HG03571 (cell line): ENCODE data around the gene MBOAT1.

Experiments
- ATAC-seq: cut with Tn5 transposase; IDR thresholded peaks from one replicate; pipeline ENCODE4 v1.9.1; 2021; ENCODE audit not compliant: unreplicated experiment

MBOAT1 gene

DNA sequence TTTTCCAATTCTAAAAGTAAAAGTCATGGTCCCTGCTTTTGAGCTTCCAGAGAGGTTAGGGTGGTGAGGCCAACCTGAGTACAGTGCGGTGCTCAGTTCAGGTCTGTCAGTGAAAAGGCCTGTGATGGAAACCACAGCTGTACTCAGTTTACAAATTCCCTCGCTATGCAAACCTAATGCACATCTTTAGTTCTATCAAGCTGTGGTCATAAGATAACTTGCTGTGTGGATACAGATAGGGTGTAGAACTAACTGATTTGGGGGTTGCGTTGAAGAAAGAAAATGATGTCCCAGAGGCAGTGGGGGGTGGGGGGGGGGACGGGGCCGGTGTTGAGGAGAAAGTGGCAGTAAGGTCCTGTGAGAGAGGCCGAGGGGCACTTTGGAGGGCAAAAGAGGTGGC, 22.8 kb upstream of the MBOAT1 start:
- no peak for ATAC-seq

- no peak for ATAC-seq
Measured at GRCh38 chr6:20234136-20234535, 21.9 kb upstream of the MBOAT1 start.

- no peak for ATAC-seq
Measured at GRCh38 chr6:20233007-20233730, 20.9 kb upstream of the MBOAT1 start.

- no peak for ATAC-seq
Measured at GRCh38 chr6:20232188-20232587, 19.9 kb upstream of the MBOAT1 start.

DNA sequence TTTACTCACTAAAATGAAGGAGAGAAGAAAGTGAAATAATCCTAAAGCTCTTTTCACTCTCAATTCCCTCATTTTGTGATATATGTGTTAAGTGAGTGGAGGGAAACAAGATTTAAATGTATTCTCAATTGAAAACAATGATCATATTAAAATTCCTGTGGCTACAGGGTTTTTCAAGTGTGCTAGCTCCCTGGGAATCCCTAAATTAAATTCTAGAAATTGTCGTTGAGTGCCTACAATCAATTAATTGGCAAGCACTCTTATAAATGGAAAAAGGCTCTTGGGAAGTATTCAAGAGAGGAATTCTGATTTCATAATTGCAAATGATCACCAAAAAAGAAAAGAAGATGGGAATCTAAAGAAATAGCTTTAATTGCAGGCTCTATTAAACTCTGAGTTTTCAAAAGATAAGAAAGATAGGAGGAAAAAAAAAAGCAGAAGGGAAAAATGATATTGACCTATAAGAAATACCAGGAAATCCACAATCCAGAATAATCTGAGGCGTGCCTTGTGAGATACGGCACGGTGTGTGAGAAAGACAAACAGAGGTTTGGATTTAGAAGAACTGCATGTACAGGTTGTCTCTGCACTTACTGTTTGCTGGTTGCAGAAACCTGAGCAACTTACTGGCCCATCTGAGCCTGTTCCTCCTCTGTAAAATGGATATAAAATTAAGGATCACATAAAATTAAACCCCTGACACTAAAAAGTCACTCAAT, 18.3 kb upstream of the MBOAT1 start:
- ATAC-seq: no peak

DNA sequence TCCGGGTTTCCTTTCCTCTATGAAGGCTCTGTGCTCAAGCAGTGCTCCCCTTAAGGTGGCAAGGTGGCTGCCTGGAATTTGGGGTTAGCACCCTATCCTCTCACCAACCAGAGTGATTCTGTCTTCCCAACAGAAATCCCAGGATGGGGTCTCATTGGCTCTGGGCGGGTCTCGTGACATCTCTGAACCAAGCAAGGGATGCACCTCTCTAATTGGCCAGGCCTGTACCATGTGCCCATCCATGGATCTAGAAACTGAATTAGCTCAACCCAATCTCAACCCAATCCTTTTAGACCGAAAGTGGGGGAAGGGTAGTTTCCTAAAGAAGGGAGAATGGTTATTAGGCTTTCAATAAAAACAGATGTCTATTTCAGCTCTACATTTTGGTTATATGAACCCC, 17.6 kb upstream of the MBOAT1 start:
- ATAC-seq: no peak

GRCh38 chr6:20227350-20227749, 15.1 kb upstream of the MBOAT1 start:
- ATAC-seq: no peak

GRCh38 chr6:20223141-20223540, 10.9 kb upstream of the MBOAT1 start:
- no peak for ATAC-seq

GRCh38 chr6:20221421-20221820, 9.2 kb upstream of the MBOAT1 start:
- ATAC-seq: no peak

DNA sequence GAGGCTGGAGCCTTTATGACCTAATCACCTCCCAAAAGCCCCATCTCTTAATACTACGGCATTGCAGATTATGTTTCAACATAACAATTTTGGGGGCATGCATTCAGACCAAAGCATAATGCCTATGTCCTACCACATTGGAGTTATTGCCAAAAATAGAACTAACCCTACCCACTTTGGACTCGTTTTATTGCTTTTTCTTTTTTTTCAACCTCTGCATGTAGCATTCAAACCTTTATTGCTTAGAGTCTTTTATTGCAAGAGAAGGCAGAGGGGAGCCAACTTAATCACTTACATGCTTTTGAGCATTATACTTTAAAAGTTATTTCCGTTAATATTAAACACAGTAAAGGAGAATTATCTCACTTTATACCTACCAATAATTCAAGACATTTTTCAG, 8.1 kb upstream of the MBOAT1 start:
- no peak for ATAC-seq

DNA sequence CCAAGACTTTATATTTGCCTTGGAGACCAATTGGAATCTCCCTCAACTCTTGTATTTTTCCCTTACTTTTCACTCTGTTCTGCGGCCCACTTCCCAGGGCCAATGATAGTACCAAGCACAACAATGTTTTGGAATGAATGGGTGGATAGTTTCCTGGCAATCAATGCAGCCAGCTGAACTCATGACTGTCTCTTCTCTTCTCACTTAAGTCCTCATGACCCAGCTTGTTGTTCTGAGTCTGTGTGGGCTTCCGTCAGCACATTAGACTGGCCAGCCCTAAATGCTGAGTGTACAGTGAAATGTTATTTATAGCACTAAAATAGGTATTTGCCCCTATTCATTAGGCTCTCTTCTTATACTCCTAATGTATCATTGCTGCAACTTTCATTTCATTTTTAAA, 5.6 kb upstream of the MBOAT1 start:
- no peak for ATAC-seq

- no peak for ATAC-seq
Measured at GRCh38 chr6:20217324-20217855, 5.1 kb upstream of the MBOAT1 start.

DNA sequence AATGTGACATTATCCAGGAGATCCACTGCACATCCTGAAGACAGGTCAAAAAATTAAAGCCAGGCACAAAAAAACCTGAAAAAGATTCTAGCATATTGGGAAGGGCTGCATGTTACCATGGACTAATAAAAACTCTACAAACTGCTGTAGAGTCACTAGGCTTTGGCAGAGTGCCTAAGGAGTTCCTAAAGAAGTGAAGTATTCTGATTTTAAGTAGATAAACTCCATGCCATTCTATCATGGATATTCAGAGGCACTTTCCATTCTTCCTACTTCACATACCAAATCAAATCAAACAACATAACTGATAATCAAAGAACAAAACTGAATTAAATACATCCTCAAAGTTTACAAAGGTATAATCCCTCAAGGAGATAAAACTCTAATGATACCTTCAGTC, 3.0 kb upstream of the MBOAT1 start:
- no peak for ATAC-seq

- no peak for ATAC-seq
Measured at GRCh38 chr6:20213271-20213798, 1.1 kb upstream of the MBOAT1 start.

DNA sequence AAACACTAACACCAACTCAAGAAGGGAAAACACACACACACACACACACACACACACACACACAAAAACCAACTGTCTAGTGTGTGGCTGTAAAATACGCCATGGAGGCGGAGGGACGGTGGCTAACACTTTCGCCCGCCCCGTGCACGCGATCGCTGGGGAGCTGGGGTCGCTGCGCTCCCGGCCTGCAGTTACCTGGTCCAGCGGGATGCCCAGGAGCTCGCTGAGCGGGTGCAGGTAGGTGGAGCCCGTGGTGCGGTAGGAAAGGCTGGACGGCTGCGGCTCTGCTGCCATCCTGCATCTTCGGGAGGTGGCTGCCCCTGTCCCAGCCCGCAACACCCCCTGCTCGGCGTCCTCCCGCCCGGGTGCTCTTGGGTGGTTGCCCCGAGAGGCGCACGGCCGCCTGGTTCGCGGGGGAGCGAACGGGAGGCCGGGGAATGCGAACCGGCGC, 303 bp downstream of the MBOAT1 start:
- peak; percentile 27 for ATAC-seq

- no peak for ATAC-seq
Measured at GRCh38 chr6:20211037-20211940, 980 bp downstream of the MBOAT1 start.

- ATAC-seq: no peak
Measured at GRCh38 chr6:20210158-20210557, 2.1 kb downstream of the MBOAT1 start.

DNA sequence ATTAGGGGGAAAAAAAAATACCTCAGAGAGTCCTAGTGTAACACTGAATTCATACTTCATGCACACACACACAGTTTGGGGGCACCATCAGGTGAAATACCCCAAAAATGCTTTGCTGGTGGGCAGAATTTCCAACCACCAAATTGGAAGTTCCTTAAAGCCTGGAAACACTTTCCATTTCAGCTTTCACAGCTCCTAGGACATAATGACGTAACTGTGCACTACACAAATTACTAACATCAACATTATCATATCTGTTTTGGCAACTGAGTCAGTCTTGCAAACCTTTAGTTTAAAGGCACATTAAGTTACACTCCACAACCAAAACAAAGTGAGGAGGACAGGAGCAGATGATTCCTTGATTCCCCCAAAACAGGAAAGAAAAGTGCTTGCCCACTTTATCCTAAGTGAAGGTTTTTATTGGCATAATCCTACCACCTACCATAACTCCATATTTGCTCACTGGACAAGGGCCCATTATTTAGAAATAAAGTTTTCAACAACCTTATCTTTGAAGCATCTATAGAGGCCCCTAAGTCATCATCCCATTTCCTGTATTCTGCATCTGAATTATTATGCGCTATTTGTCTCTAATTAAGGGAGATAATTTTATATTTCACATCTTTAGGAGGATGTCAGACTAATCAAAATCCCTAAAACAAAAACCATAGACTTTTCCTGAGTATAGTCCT, 3.4 kb downstream of the MBOAT1 start:
- ATAC-seq: no peak

- no peak for ATAC-seq
Measured at GRCh38 chr6:20207088-20207418, 5.2 kb downstream of the MBOAT1 start.

GRCh38 chr6:20205722-20206161, 6.5 kb downstream of the MBOAT1 start:
- ATAC-seq: no peak

DNA sequence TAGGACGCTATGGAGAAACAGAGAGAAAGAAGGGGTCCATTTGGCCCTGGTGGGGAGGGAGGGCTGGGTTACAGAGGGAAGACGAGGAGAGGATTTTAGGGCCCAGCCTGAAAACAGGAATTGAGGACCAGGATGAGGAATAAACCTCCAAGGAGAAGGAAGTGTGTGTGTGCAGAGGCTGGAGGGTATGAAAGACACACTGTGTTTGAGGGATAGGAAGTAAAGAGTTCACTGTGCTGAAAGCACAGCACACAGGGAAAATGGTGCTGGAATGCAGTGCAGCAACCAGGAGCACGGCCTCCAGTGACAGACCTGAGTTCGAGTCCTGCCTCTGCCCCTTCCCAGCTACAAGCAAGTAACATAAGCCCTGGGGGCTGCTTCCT, 7.8 kb downstream of the MBOAT1 start:
- no peak for ATAC-seq
